ENCODE data around the gene SFT2D2.

SFT2D2 gene

DNA sequence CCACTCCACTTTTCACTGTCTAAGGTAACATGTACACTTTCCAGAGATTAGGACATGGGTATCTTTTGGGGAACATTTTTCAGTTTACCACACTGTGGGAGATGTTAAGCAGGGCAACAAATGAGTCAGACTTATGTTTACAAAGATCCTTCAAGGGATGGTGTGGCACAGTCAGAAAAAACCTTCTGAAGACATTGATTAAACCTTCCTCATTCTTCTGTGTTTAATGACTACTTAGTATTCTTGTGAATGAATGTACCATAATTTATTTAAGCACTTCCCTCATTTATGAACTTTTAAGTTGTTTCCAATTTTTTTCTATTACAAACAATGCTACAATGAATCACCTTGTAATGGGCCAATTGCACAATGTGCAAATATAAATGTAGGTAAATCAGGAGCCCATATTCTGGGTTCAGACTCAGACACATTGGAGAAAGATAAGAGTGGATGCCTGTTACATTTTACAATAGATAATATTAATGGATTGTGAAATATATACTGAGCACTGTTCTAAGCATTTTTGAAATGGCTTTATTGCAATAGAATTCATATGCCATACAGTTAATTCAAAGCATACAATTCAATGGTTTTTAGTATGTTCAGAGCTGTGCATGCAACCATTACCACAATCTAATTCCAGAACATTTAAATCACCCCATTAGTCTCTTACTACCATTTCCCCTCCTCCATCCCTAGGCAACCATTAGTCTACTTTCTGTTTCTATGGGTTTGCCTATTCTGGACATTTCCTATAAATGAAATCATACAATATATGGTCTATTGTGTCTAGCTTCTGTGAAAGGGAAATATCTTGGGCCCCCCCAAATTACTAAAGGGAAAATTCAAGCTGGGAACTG lies 1.9 kb upstream of the SFT2D2 start:
- DNase-seq (ENCODE audit: low spot score): no peak

DNA sequence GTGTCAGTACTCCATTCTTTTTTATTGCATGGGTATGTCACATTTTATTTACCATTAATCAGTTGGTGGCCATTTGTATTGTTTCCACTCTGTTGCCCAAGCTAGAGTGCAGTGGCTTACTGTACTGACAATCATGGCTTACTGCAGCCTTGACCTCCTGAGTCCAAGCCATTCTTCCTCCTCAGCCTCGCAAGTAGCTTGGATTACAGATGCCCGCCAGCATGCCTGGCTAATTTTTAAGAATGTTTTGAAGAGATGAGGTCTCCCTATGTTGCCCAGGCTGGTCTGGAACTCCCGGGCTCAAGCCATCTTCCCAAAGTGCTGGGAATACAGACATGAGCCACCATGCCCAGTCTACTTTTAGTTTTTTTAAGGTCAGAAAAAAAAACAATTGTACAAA lies 813 bp upstream of the SFT2D2 start:
- no peak for DNase-seq (ENCODE audit: low spot score)

DNA sequence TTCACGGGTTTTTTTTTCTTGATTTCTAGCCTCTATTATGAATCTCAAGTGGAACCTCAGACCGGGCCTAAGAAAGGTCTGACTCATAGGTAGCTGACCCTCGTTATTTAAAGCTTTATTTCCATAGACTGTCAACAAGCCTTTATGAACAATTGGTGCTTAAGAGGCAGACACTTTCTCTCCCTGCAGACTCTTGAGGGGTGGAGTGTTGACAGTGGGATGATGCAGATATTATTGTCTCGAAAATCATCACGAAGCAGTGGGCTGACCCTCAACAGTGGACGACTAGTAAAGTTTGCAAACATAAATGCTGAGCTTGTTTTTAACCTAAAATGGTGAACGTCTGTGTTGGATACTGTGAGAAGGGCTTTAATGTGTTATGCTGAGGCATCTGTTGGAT lies 1.8 kb downstream of the SFT2D2 start:
- DNase-seq (ENCODE audit: low spot score): no peak

DNA sequence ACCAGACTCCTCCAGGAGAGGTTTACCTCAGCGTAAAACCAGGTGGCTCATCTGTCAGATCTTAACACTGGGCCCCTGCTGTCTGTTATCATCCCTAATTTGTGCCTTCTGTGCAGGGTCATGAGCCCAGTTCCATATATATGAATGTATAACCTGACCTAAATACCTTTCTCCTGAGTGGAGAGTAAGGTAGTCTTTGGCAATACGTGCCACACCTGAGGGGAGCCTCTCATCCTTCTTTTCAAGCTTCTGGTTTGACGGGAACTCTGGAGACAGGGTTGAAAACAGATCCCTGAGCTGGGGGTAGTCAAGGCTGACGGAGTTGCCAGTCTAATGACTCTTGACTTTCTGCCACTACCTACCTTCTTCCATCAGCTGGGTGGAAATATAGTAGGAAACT lies 4.1 kb downstream of the SFT2D2 start:
- DNase-seq (ENCODE audit: low spot score): no peak

DNA sequence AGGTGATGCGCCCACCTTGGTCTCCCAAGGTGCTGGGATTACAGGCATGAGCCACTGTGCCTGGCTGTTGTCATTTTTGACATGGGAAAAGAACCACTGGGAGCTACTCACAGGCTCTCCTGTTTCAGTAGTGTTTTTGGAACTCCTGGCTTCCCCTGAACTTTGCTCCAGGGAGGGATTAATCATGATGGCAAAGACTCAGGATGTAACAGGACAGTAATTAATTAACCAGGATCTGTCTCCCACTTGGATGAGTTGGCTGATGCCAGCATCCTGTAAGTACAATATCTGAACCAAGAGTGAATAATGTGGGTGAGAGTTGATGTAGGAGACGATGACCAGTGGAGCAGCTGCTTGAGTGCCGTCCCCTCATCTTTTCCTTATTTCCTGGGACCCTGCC lies 4.9 kb downstream of the SFT2D2 start:
- no peak for DNase-seq (ENCODE audit: low spot score)

DNA sequence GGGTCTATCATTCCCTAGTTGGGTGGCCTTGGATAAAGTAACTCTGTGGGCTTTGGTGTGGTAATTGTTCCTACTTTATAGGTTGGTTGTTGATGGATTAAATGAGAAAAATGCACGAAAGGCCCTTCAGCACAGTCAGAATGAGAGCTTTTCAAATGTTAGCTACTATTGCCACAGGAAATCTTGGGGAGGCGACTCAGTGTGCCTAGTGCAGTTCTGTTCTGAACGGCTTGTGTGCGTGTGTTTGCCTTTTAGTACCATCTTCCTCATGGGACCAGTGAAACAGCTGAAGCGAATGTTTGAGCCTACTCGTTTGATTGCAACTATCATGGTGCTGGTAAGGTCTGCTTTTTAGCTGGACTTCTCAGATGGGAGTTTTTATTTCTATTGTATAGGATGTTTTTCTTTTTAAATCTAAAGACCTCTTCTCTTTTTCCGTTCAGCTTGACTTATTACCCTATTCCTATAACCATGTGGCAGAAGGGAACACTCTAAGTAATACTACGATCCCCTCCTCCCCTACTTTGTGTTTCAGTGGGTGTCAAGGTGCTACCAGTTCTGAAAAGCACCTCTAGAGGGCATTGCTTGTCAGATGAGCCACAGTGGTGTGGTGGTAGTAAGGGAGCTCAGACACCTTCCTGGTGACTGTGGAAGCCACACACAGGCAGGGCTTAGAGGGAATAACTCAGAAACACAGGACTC lies 9.2 kb downstream of the SFT2D2 start:
- peak; percentile 81 for DNase-seq (ENCODE audit: low spot score)

DNA sequence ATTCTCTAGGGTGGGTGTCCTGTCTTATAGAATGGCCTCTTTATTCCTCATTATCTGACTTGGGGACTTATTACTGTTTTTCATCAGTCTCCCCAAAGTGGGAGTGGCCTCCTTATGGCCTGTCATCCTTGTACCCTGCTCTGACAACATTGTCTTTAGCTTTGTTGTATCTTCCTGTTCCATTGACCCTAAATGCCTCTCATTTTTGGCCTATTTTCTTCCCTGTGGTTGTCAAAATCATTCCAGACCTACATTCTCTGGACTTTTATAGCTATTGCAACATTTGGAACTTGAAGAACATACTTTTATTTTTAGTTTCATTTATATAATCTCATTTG lies 9.7 kb downstream of the SFT2D2 start:
- DNase-seq (ENCODE audit: low spot score): no peak

DNA sequence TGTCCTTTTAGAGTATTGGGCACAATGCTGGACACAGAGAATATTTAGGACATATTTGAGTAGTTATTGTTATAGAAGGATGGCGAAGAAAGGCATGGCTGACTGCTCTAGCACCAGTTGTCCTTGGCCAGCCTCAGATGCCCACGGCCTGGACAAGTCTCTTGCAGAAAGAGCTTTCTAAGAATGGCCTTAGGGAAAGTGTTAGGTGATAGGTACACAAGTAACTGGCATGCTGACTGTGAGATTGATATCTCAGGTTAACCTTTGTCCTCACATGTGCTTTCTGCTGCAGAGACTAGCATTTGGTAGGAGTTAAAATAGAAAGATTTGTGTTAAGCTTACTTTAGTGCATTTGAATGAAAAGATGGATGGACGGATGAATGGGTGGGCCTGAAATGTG lies 10.1 kb downstream of the SFT2D2 start:
- no peak for DNase-seq (ENCODE audit: low spot score)

DNA sequence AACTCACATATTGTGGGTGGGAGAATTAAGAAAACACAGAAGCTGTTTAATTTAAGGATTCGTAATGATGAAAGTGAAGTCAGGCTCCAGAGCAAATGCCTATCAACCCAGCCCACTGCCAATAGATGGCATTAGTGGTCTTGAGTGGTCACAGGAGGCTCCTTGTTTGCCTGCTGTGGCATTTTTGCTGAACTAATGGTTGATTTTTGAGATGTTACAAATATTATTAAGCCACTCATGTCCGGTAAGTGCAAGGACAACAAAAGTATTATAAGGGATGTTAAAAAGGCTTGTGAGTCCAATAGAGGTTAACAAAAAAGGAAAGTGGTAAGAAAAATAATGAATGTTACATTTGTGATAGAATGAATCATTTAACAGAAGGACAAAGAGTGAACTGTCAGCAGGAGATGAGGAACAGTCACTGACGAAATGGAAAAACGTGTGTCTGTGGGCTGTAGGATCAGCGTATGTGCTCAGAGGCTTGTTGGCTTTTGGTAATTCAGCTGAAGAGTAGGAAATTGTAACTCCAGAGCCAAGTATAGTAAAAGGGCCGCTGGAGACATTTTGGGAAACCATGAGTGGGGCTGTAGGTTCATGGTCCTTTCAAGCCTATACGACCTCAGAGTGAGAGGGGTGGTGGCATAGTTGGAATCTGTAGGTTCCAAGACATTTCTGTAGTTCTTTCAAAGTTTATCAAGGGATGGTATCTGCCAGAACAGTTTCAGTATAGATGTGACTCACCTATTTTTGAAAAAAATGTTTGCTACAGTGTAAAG lies 11.2 kb downstream of the SFT2D2 start:
- DNase-seq (ENCODE audit: low spot score): no peak

DNA sequence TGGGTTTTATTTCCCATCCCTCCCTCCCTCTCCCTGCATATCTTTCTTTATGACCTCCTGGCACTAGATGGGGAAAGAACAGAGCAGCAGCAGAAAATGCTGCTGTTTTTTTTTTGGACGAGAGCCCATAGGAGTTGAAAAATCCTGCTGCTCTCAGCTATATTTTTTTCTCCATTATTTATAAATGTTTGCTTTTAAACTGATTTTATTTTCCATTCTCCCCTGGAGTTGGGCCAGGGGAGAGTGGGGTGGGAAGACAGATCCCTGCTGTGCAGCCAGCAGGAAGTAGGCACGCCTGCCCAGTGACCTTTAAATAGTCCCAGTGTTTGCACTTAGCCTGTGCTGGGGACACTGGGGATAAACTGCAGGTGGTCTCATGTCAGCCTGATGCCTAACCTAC lies 17.4 kb downstream of the SFT2D2 start:
- no peak for DNase-seq (ENCODE audit: low spot score)

DNA sequence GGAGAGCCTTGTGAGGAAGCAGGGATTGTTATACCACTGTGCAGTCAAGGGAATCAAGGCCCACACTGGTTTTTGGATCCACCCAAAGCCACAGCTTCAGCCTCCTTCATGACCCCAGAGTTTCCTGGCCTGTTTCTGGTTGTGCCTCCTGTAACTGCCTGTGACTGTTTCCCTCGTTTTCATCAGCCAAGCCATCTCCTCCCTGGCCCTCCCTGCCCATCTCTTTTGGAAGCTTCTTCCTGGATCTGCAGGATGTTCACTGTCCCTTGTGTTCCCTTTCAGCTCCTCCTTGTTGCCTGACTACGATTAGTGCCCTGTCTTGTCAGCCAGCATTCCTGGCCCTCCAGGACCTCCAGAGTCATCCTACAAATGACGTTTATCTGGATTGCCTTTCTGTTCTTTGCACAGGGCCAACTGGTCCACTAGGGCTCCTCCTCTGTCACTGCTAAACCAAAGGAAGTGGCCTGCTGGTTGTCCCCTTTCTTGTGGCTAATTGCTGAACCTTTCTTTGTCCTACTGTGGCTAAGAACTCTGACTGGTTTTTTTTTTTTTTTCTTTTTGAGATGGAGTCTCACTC lies 17.9 kb downstream of the SFT2D2 start:
- no peak for DNase-seq (ENCODE audit: low spot score)

DNA sequence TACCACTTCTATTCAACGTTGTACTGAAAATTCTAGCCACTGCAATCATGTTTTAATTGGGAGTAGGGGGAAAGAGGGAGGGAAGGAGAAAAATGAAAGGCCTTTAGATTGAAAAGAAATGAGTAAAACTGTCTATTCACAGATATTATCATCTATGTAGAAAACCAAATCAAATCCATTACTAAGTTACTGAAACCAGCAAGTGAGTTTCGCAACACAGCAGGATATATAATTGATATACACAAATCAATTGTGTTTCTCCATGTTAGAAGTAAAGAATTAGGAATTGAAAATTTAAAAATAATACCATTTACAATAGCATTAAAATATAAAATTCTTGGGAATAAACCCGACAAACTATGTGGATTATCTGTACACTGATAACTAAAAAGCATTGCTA lies 19.2 kb downstream of the SFT2D2 start:
- DNase-seq (ENCODE audit: low spot score): no peak

DNA sequence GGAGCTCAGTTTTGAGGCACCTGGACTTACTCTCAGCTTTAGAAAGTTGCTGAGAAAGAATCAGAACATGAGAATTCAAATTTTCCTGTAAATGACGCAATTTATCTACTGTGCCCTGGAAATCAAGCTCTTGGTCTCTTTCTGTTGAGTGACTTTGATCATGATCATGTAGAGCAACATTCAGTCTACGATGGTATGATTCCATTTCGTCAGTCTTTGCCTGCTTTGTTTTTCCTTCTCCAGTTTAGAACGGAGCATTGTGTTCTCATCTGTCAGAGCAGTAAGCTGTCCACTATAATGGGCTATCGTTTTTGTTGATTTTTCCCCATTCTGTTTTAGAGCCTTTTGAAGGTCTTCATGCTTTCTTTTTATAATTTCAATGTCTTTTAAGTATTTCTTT lies 20.7 kb downstream of the SFT2D2 start:
- DNase-seq (ENCODE audit: low spot score): no peak

DNA sequence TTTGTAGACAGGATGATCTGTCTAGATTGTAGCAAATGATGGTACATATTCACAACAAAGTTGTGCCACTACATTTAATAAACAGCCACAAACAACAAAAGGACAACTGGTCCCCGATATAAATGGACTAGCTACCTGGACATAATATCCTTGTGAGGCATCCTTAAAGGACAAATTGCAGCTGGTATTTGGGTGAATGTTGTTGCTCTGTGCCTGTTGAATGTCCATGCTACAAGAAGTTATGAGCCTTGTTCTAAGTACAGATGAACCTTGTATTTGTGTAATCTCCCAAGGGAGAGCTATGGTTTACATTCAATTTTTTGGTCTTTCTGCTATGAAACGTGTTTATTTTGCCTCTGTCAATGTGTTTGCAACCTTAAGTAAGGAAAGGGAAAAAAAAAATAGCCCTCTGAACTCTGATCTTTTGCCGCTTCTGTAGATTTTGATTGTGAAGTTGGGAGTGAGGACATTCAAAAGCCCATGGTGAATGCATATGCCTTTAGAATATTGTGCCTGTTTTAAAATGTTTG lies 26.5 kb downstream of the SFT2D2 start:
- no peak for DNase-seq (ENCODE audit: low spot score)

DNA sequence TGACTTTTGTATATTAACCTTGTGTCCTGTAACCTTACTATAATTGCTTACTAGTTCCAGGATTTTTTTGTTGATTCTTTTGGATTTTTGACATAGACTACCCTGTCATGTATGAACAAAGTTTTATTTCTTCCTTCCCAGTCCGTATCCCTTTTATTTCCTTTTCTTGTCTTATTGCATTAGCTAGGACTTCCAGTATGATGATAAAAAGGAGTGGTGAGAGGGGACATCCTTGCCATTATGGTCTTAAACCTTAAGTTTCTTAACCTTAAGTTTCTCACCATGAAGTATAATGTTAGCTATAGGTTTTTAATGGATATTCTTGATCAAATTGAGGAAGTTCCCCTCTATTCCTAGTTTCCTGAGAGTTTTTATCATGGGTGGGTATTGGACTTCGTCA lies 30.4 kb downstream of the SFT2D2 start:
- no peak for DNase-seq (ENCODE audit: low spot score)

DNA sequence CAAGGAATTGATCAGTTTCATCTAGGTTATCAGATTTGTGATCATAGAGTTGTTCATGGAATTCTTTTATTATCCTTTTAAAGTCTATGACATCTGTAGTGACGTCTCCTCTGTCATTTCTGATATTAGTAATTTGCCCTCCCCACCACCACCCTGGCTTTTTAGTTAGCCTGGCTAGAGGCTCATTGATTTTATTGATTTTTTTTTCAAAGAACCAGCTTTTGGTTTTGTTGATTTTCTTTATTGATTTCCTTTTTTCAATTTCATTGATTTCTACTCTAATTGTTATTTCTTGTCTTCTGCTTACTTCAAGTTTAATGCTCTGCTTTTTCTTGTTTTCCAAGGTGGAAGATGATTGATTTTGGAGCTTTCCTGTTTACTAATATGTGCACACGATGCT lies 31.6 kb downstream of the SFT2D2 start:
- no peak for DNase-seq (ENCODE audit: low spot score)

DNA sequence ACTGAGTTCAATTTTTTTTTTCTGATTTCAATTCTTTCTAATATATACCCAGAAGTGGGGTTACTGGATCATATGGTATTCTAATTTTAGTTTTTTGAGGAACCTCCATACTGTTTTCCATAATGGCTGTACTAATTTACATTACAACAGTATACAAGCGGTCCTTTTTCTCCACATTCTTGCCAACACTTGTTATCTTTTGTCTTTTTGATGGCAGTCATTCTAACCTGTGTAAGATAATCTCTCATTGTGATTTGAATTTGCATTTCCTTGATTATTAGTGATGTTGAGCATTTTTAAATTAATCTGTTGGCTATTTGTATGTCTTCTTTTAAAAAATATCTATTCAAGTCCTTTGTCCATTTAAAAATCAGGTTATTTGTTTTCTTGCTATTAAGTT lies 33.8 kb downstream of the SFT2D2 start:
- no peak for DNase-seq (ENCODE audit: low spot score)

DNA sequence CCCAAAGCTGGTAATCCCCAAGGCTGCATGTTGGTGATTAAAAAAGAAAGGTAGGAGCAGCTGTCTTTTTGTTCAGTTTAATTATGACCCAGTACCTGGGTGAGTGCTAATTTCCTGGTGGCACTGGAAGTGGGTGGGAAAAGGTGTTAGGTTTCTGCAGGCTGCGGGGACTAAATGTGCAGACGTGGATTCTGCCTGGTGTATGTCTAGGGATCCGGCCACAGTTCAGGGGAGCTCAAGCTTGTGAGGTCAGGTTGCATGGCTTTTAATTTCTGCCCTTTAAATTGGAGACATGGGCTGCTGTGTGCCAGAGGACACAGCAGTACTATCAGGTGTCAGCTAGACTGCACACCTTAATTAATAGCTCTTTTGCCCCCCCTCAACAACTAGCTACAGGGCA lies 34.6 kb downstream of the SFT2D2 start:
- DNase-seq (ENCODE audit: low spot score): peak; percentile 58

DNA sequence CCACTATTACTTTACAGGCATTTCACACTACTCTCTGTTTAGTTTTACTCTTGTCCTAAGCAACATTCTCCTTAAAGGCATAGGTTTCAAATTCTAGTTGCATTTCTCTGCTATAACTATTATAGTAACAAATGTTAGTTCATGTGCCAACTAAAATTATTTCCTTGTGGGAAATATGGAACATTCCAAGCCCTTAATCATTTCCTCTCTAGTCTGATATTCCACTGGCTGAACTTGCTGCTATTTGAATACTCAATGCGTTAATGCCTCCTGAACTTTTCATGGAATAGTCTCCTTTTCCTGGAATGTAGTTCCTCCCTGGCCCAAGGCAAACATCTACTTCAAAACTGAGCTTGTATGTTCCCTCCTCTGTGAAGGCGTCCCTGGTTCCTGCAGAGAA lies 35.6 kb downstream of the SFT2D2 start:
- no peak for DNase-seq (ENCODE audit: low spot score)

DNA sequence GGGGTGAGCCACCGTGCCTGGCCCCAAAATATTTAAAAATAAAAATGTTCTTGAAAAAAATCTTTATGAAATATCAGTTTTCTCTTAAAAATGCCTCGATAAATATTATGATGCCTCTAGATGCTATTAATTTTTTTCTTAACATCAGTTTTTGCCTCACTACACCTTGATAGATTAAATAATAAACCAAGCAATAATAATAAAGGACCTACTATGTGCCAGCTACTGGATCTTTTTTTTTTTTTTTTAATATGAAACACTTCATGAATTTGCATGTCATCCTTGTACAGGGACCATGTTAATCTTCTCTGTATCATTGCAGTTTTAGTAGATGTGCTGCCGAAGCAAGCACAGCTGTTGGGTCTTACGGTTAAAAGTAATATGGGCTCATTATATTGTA lies 37.3 kb downstream of the SFT2D2 start:
- DNase-seq (ENCODE audit: low spot score): no peak

DNA sequence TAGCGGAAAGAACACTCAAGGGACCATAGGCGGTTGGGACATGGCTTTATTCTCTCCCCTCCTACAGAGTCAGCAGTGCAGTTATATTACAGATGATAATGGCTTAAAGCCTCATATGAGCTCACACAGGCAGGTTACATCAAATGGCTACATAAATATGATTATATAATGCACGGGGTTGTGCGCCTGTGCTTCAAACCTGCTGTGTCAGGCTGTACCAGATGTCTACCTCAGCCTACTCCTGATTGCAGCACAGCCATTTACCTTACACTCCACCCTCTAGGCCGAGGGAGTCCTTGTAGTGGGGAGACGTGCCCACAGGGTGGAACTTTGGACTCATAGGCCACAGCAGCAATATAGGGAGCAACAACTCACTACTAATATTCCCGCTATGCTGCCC lies 38.5 kb downstream of the SFT2D2 start:
- no peak for DNase-seq (ENCODE audit: low spot score)

DNA sequence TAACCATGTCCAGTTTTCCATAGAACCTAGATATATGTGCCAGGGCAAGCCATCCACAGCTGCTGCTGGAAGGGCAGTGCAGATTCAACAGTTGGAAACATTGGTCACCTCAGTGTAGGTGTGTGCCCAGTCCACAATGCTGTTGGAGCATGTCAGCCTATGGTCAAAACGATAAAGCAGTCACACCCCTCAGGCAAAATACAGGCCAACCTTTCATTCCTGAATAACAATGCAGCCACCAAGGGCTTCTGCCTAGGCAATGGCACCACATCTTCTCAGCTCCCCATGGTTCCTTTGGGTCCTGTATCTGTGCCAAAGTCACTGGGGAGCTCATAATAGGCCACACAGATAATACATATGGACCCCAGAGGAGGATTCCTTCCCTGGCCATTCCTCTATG lies 39.8 kb downstream of the SFT2D2 start:
- DNase-seq (ENCODE audit: low spot score): no peak
